ENCODE results near the gene HGS. TPM values are rescaled to one million over a fixed set of nuclear protein-coding genes. Genes with fewer than 3 reads are reported as not detected.

The HGS gene
- total and polyA plus RNA-seq, 2 of the 8 experiments (the other 6 are each of a cell fraction or from before 2014, with no cell fraction given), result 80.8 to 99.7 TPM

GRCh38 chr17:81725439-81725838, 41.6 kb downstream of the HGS start:
- ChIA-PET CTCF (ENCODE audit: partially characterized antibody) (interaction anchor here (0.6 to 3.2 kb wide), 13 partner anchors 9 to 144 kb away, joined by 3 to 13 read pairs (median 3); no protein-coding TSS in a partner anchor), POLR2A (ENCODE audit: partially characterized antibody) (interaction anchor here (25.9 kb wide), 1 partner anchor 17 kb away, joined by 348 read pairs; the partner anchor contains the start of genes MRPL12 and SLC25A10)
- H2BK12ac ChIP-seq (ENCODE audit: low read depth, low read length), result no peak overlapping the region
- TF ChIP-seq SP2 (IDR thresholded peaks at IDR 0.05; ENCODE audit: low read length) (no peak), CTCF (IDR thresholded peaks at IDR 0.05; ENCODE audit: control extremely low read depth in 1 of 3, insufficient read depth in 1 of 3, low read depth in 1 of 3, low read length in 3 of 3) (no peak), MAX (IDR thresholded peaks at IDR 0.05) (no peak), BACH1 (IDR thresholded peaks at IDR 0.05; ENCODE audit: low read length) (no peak), USF2 (IDR thresholded peaks at IDR 0.05; ENCODE audit: low read length) (no peak), E2F6 (IDR thresholded peaks at IDR 0.05) (no peak), CHD2 (IDR thresholded peaks at IDR 0.05; ENCODE audit: low read length) (no peak), ZNF274 (IDR thresholded peaks at IDR 0.05; ENCODE audit: borderline replicate concordance, extremely low read depth, low read length) (no peak), SIX5 (IDR thresholded peaks at IDR 0.05; ENCODE audit: low read depth, low read length) (no peak)

More at GRCh38 chr17:81725439-81725838, 41.6 kb downstream of the HGS start:
- no peak overlapping the region for H2BK15ac ChIP-seq (ENCODE audit: low read length)
- H4K20me1 ChIP-seq (replicated peaks in 1 of 2; ENCODE audit: control insufficient read depth in 1 of 2, insufficient read depth in 2 of 2, low read length in 2 of 2), result no peaks in the 10 kb centered on the region
- H3K23me2 ChIP-seq (ENCODE audit: low read depth, low read length), result no peaks in the 10 kb centered on the region
- H3K4me2 ChIP-seq (ENCODE audit: insufficient read depth in 1 of 2, low read depth in 2 of 2, low read length in 2 of 2), result no peak overlapping the region
- H4K91ac ChIP-seq (replicated peaks; ENCODE audit: insufficient read length, low read length), result no peak overlapping the region
- no peak for DNase-seq (ENCODE audit: low read depth in 1 of 2, low spot score in 2 of 2)
- H3K9me3 ChIP-seq (ENCODE audit: insufficient read depth in 2 of 2, low read depth in 1 of 2, low read length in 1 of 2), result no peaks in the 10 kb centered on the region
- H3K27me3 ChIP-seq (replicated peaks in 1 of 4; ENCODE audit: control insufficient read depth in 3 of 4, extremely low read depth in 1 of 4, insufficient read depth in 3 of 4, low read length in 3 of 4), result no peaks in the 10 kb centered on the region
- H3K36me3 ChIP-seq (ENCODE audit: control insufficient read depth in 2 of 4, insufficient read depth in 4 of 4, low read length in 3 of 4), result no peaks in the 10 kb centered on the region
- no peak overlapping the region for H2AK5ac ChIP-seq (ENCODE audit: low read depth, low read length)
- no peak for FAIRE-seq
- H2BK120ac ChIP-seq (replicated peaks; ENCODE audit: low read depth, low read length), result no peak overlapping the region
- WGBS, 2 experiments (ENCODE audit: extremely low coverage in 1 of 2, insufficient coverage in 1 of 2, insufficient read length in 1 of 2, insufficient replicate concordance in 2 of 2, low coverage in 1 of 2, low lambda C conversion rate in 2 of 2, missing lambda C conversion rate in 1 of 2), result 83% methylated on average over 7 of the region's 9 CpGs; no CpG with 5 or more reads in 1 of the 2 experiments
- no peak overlapping the region for H2BK20ac ChIP-seq (ENCODE audit: low read length)
- H4K5ac ChIP-seq (ENCODE audit: insufficient read length, low read depth, low read length), result no peak overlapping the region
- H3K4me1 ChIP-seq (replicated peaks in 1 of 4; ENCODE audit: control insufficient read depth in 3 of 4, insufficient read depth in 4 of 4, low read length in 3 of 4), result peaks cover 0 to 10% (median 3%) of the 10 kb centered on the region in 4 experiments; a peak in 5 of 7 replicates
- H3K18ac ChIP-seq (ENCODE audit: extremely low read depth, low read length), result no peak overlapping the region
- H4K8ac ChIP-seq (ENCODE audit: extremely low read depth, insufficient read depth, low read length), result no peak overlapping the region
- H3K9ac ChIP-seq (replicated peaks in 1 of 4; ENCODE audit: extremely low read depth in 1 of 4, low read depth in 3 of 4, low read length in 3 of 4), result no peak overlapping the region
- no peak overlapping the region for H3K4ac ChIP-seq (replicated peaks; ENCODE audit: insufficient read length, low read depth, low read length)
- no peaks in the 10 kb centered on the region for H3K79me2 ChIP-seq (ENCODE audit: control insufficient read depth in 1 of 2, insufficient read depth in 2 of 2, low read length in 2 of 2)
- no peak overlapping the region for H2AFZ ChIP-seq (ENCODE audit: low read length)
- H3K56ac ChIP-seq (replicated peaks; ENCODE audit: insufficient read length, low read depth, low read length), result no peak overlapping the region
- H3K23ac ChIP-seq (ENCODE audit: insufficient read length), result no peak overlapping the region
- H3K79me1 ChIP-seq (ENCODE audit: low read depth, low read length), result no peaks in the 10 kb centered on the region
- no peak overlapping the region for H3K27ac ChIP-seq (ENCODE audit: low read depth, low read length)
- H3K14ac ChIP-seq (ENCODE audit: insufficient read length), result no peak overlapping the region
- H2BK5ac ChIP-seq (ENCODE audit: low read depth, low read length), result no peak overlapping the region
- no peak overlapping the region for H3K4me3 ChIP-seq (ENCODE audit: extremely low read depth in 1 of 4, insufficient read depth in 2 of 4, low read depth in 3 of 4, low read length in 4 of 4)

Data from H1 (cell line).